GM12891 (cell line): ENCODE results near the gene NANOS3.

Experiments used
- POLR2A ChIP-seq: IDR thresholded peaks from 2 replicates; pipeline ENCODE4 v1.6.1; 2011; ENCODE audit warnings: low read depth, low read length, control low read depth
- POLR2AphosphoS5 ChIP-seq: IDR thresholded peaks from 2 replicates; pipeline ENCODE4 v1.6.1; 2011; ENCODE audit warnings: low read depth, low read length, control low read depth
- TAF1 ChIP-seq: IDR thresholded peaks from 2 replicates; pipeline ENCODE4 v1.6.1; 2011; ENCODE audit warnings: low read depth, low read length, control low read depth

- TF ChIP-seq POLR2A (no peak), POLR2AphosphoS5 (no peak), TAF1 (no peak)
Observed at GRCh38 chr19:13929956-13930355, 53.0 kb downstream of the NANOS3 start.
